Type B pancreatic cell (in vitro differentiated cells): Measurements from ENCODE around the gene CORO6. TPM values are rescaled to one million over a fixed set of nuclear protein-coding genes. Genes with fewer than 3 reads are reported as not detected.

Source experiments
- DNase-seq: peaks from one replicate; pipeline ENCODE4 v3.0.0; 2021; ENCODE audit warnings: mixed read lengths; ENCODE audit not compliant: unreplicated experiment; ENCODE audit errors: extremely low spot score
- H3K27ac Mint-ChIP-seq: 2 replicates; pipeline ENCODE4 v1.8.0; 2021; ENCODE audit warnings: mild to moderate bottlenecking, mixed read lengths
- H3K27me3 Mint-ChIP-seq: 2 replicates; pipeline ENCODE4 v1.8.0; 2021; ENCODE audit warnings: mixed read lengths
- H3K36me3 Mint-ChIP-seq: 2 replicates; pipeline ENCODE4 v1.8.0; 2021; ENCODE audit warnings: mixed read lengths
- H3K4me1 Mint-ChIP-seq: one replicate; pipeline ENCODE4 v1.8.0; 2021; ENCODE audit warnings: mixed read lengths; ENCODE audit not compliant: unreplicated experiment
- H3K4me3 Mint-ChIP-seq: 2 replicates; pipeline ENCODE4 v1.8.0; 2021; ENCODE audit warnings: mild to moderate bottlenecking, mixed read lengths
- H3K9me3 Mint-ChIP-seq: 2 replicates; pipeline ENCODE4 v1.8.0; 2021; ENCODE audit warnings: mixed read lengths
- long read RNA-seq: library from polyadenylated mRNA; unstranded; transcript quantifications from one replicate; pipeline ENCODE4 v2.0.0, GENCODE V29; 2020
- total RNA-seq: library from RNA; stranded (reverse); gene quantifications from 2 replicates; pipeline ENCODE4 v1.2.1, GENCODE V29; 2021; ENCODE audit warnings: low replicate concordance
- TF ChIP-seq, protein P1 (sequence below): fragments of 200-600 bp; sonication (generic); conservative IDR thresholded peaks from 2 replicates; pipeline ENCODE4 v1.5.0; 2021; ENCODE audit warnings: antibody characterized with exemption, mild to moderate bottlenecking

Gene CORO6
- total RNA-seq: 2.0 and 6.8 TPM in 2 replicates
- long read RNA-seq: 0 reads

DNA sequence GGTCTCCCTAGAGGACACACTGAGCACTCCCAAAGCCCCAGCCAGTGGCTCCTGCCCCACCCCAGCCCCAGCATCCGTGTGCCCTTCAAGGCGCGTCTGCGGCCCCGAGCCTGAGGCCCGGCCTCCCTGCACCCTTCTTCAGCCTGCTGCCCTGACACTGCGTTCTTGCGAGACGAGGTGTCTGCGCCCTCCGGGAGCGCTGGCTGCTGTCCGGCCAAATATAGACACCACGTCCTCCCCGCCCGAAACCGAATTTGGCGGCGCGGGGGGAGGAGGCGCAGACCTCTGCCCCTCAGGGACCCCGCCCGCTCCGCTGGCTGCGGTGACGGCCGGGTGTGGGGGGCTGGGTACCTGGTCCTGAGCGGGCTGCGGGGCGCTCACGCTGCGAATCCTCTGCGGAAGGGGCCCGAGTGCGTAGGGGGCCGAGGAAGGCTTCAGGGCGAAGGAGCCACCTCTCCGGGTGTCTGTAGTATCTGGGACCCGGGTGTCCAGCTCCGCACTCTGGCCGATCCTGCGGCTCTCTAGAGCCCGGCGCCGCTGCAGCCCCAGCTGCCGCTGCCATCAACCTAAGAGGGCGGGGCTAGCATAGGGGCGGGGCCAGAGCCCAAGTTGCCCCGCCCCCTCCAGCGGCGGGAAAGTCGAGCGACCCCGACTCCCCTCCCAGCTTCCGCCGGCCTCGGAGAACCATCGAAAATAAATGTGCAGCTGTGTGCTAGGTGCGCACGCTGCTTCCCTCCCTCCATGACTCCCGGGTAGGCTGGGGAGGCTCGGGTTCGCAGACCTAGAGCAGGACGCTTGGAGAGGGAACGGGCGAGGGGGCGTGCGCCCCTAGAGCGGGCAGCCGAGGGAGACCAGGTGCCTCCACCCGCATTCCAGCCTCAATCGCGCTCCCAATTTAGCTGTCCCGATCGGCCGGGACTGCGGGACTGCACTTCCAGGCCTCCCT lies at the start of gene CORO6:
Gene CORO6 (minus strand): TSS at position 576 of the 946 bp plus-strand sequence. CDS start 1,491 bp downstream, outside the sequence.
- H3K36me3 Mint-ChIP-seq: no peaks in the 10 kb centered on the region
- peak within 1 kb of the TSS; percentile 21 for H3K27ac Mint-ChIP-seq
- H3K4me1 Mint-ChIP-seq: peaks cover 6% of the 10 kb centered on the region
- TF ChIP-seq, protein P1, sequence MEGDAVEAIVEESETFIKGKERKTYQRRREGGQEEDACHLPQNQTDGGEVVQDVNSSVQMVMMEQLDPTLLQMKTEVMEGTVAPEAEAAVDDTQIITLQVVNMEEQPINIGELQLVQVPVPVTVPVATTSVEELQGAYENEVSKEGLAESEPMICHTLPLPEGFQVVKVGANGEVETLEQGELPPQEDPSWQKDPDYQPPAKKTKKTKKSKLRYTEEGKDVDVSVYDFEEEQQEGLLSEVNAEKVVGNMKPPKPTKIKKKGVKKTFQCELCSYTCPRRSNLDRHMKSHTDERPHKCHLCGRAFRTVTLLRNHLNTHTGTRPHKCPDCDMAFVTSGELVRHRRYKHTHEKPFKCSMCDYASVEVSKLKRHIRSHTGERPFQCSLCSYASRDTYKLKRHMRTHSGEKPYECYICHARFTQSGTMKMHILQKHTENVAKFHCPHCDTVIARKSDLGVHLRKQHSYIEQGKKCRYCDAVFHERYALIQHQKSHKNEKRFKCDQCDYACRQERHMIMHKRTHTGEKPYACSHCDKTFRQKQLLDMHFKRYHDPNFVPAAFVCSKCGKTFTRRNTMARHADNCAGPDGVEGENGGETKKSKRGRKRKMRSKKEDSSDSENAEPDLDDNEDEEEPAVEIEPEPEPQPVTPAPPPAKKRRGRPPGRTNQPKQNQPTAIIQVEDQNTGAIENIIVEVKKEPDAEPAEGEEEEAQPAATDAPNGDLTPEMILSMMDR: no peak
- H3K9me3 Mint-ChIP-seq: no peaks in the 10 kb centered on the region
- peaks cover 37% of the 10 kb centered on the region for H3K27me3 Mint-ChIP-seq
- H3K4me3 Mint-ChIP-seq: peak within 1 kb of the TSS; percentile 84
- peak; percentile 79 for DNase-seq

DNA sequence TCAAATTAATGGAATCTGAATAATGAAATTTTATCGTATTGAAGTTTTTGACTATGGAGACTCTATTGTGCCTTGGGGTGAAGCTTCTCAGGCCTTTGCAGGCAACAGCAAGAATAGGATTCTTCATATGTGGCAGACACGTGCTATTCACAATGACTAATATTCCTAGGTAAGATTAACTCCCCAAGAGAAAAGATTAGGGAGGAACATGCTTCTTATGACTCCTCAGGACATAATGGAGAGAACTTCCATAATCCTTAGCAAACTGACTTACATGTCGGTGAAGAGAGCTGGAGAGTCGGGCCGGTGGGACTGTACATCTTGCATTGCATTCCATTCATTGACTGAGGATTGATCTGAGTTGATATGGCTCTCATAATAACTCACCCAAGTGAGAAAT lies 48.9 kb upstream of the CORO6 start:
- no peaks in the 10 kb centered on the region for H3K9me3 Mint-ChIP-seq
- no peak overlapping the region for H3K27ac Mint-ChIP-seq
- H3K27me3 Mint-ChIP-seq: no peaks in the 10 kb centered on the region
- no peak for DNase-seq
- no peaks in the 10 kb centered on the region for H3K4me1 Mint-ChIP-seq
- peaks cover 23% of the 10 kb centered on the region for H3K36me3 Mint-ChIP-seq
- TF ChIP-seq, protein P1: no peak
- no peak overlapping the region for H3K4me3 Mint-ChIP-seq

DNA sequence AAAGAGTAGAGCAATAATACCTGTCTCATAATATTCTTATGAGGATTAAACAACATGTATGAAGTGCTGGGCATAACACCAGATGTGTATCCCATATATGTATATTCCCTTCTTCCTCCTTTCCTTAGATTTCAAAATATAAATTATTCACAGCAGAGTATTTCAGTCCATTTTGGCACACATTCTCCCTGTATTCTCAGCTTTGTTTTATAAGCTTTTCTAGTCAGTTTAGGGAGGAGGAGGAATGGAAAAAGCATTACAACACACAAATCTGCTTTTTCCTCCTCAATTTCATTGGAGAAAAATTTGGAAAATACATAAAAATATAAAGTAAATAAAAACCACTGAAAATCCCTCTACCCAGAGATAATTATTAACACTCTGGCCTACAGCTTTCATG lies 46.6 kb upstream of the CORO6 start:
- no peaks in the 10 kb centered on the region for H3K9me3 Mint-ChIP-seq
- no peak overlapping the region for H3K4me3 Mint-ChIP-seq
- peaks cover 28% of the 10 kb centered on the region for H3K36me3 Mint-ChIP-seq
- H3K4me1 Mint-ChIP-seq: no peaks in the 10 kb centered on the region
- no peak overlapping the region for H3K27ac Mint-ChIP-seq
- DNase-seq: no peak
- TF ChIP-seq, protein P1: no peak
- no peaks in the 10 kb centered on the region for H3K27me3 Mint-ChIP-seq

DNA sequence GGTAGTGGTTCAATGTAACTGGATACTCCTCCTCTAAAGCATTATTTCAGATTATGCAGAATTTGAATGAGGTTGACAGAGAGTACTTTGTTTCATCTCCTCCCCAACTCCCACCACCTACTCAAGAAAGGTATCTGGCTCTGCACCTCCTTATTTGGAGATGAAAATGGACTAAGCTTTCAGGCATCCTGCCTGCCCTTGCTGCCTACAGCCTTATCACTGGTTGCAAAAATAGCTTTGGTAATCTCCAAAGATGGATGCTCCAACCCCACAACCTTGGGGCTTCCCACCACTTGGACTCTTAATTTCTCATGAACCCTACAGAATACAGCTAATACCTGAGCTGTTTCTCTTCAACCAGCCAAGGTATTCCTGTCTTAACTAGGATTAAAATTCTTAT lies 45.3 kb upstream of the CORO6 start:
- Mint-ChIP-seq H3K9me3 (peaks cover 4% of the 10 kb centered on the region), H3K4me3 (no peak overlapping the region), H3K27me3 (no peaks in the 10 kb centered on the region), H3K36me3 (peaks cover 32% of the 10 kb centered on the region), H3K4me1 (peaks cover 5% of the 10 kb centered on the region), H3K27ac (peak overlapping the region; percentile 24)
- DNase-seq: no peak
- TF ChIP-seq, protein P1: no peak

DNA sequence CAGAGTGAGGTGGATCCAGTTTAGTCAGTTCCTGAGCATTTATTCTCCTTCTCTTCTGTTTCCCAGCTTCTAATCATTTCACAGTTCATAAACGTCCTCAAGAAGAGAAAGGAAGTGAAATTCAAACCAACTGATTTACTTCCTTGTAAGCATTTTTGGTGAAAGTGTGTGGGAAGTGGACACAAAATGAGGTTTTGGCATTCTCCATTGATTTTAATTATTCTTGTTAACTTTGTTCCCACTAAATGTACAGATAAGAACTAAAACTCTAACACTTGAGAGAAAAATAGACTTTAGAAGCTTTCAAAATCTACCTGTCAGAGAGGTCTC lies 42.7 kb upstream of the CORO6 start:
- peaks cover 9% of the 10 kb centered on the region for H3K9me3 Mint-ChIP-seq
- DNase-seq: no peak
- peak overlapping the region; percentile 54 for H3K4me3 Mint-ChIP-seq
- no peaks in the 10 kb centered on the region for H3K27me3 Mint-ChIP-seq
- H3K4me1 Mint-ChIP-seq: peaks cover 12% of the 10 kb centered on the region
- peak overlapping the region; percentile 93 for H3K27ac Mint-ChIP-seq
- TF ChIP-seq, protein P1: no peak
- H3K36me3 Mint-ChIP-seq: peaks cover 28% of the 10 kb centered on the region
